ENCODE data around the gene FAM120A. TPM values are rescaled to one million over a fixed set of nuclear protein-coding genes. Genes with fewer than 3 reads are reported as not detected.

FAM120A gene
- total RNA-seq, 1 experiment from 2014 or later: 70.5 TPM

GRCh38 chr9:93576258-93577077 lies 125.0 kb downstream of the FAM120A start, which contains the start of gene PHF2:
PHF2 (plus strand) TSS chr9:93576584; CDS start chr9:93576774, 190 bp downstream.
- H3K27ac ChIP-seq (ENCODE audit: low read length): peak within 1 kb of the TSS; percentile 69
- ATAC-seq (peak; percentile 62), DNase-seq (ENCODE audit: low read depth, low spot score) (no peak)
- no TSS peak for BruUV-seq (replicated peaks)
- no peaks in the 10 kb centered on the region; the same call in 1 of the 2 replicates for H3K36me3 ChIP-seq (ENCODE audit: control insufficient read depth, insufficient read depth, low read length)
- TF ChIP-seq CTCF (IDR thresholded peaks at IDR 0.05): no peak
- no peak for TF ChIP-seq REST (IDR thresholded peaks at IDR 0.05; ENCODE audit: insufficient read depth in 1 of 2, low read depth in 2 of 2, low read length in 1 of 2)
- no peak for TF ChIP-seq TCF7L2 (IDR thresholded peaks at IDR 0.05; ENCODE audit: low read depth, low read length)
- TF ChIP-seq SIN3A (IDR thresholded peaks at IDR 0.05; ENCODE audit: borderline replicate concordance, insufficient read depth, low read depth, low read length): no peak
- no peak for TF ChIP-seq POLR2AphosphoS5 (IDR thresholded peaks at IDR 0.05; ENCODE audit: low read depth, low read length)
- intact Hi-C loops (cut with micrococcal nuclease; ENCODE audit: unreplicated experiment): no loop called here
- in situ Hi-C loops (cut with HindIII; ENCODE audit: low pct_unique_long_range_greater_than_20kb, low sequenced_read_pairs): no loop called here
- no peaks in the 10 kb centered on the region for H3K27me3 ChIP-seq (ENCODE audit: control insufficient read depth, insufficient read depth, low read length)
- ChIA-PET CTCF (no interaction called here), POLR2A (no interaction called here)
- H3K4me1 ChIP-seq (ENCODE audit: control insufficient read depth, insufficient read depth, low read length): peaks cover 10% of the 10 kb centered on the region
- peak within 1 kb of the TSS; percentile 52 to 63 for H3K4me3 ChIP-seq (ENCODE audit: low read depth in 2 of 2, low read length in 2 of 2)
- no peaks in the 10 kb centered on the region for H3K9me3 ChIP-seq (ENCODE audit: control insufficient read depth, insufficient read depth, low read depth, low read length)

- DNase-seq (ENCODE audit: low read depth, low spot score) (no peak), ATAC-seq (no peak)
- peak overlapping the region; percentile 52 to 63 for H3K4me3 ChIP-seq (ENCODE audit: low read depth in 2 of 2, low read length in 2 of 2)
- H3K27ac ChIP-seq (ENCODE audit: low read length): peak overlapping the region; percentile 57
- in situ Hi-C loops (cut with HindIII; ENCODE audit: low pct_unique_long_range_greater_than_20kb, low sequenced_read_pairs): no loop called here
- POLR2A ChIA-PET: no interaction called here
- TF ChIP-seq TCF7L2 (IDR thresholded peaks at IDR 0.05; ENCODE audit: low read depth, low read length) (no peak), SIN3A (IDR thresholded peaks at IDR 0.05; ENCODE audit: borderline replicate concordance, insufficient read depth, low read depth, low read length) (no peak), CTCF (IDR thresholded peaks at IDR 0.05) (no peak), REST (IDR thresholded peaks at IDR 0.05; ENCODE audit: insufficient read depth in 1 of 2, low read depth in 2 of 2, low read length in 1 of 2) (no peak), POLR2AphosphoS5 (IDR thresholded peaks at IDR 0.05; ENCODE audit: low read depth, low read length) (no peak)
- CTCF ChIA-PET: no interaction called here
- BruUV-seq (replicated peaks): no TSS peak
- peaks cover 10% of the 10 kb centered on the region for H3K4me1 ChIP-seq (ENCODE audit: control insufficient read depth, insufficient read depth, low read length)
- no peaks in the 10 kb centered on the region for H3K9me3 ChIP-seq (ENCODE audit: control insufficient read depth, insufficient read depth, low read depth, low read length)
- no peaks in the 10 kb centered on the region for H3K27me3 ChIP-seq (ENCODE audit: control insufficient read depth, insufficient read depth, low read length)
- no peaks in the 10 kb centered on the region; the same call in 1 of the 2 replicates for H3K36me3 ChIP-seq (ENCODE audit: control insufficient read depth, insufficient read depth, low read length)
- intact Hi-C loops (cut with micrococcal nuclease; ENCODE audit: unreplicated experiment): no loop called here
These were observed 125.8 kb downstream of the FAM120A start for GRCh38 chr9:93577078-93577974.
